C4-2B (cell line): ENCODE measurements around the gene DENND5A.

Experiments used
- H3K27ac ChIP-seq: fragments of 450-650 bp; 2 replicates; pipeline ENCODE4 v1.5.1; 2017
- CTCF ChIP-seq: fragments of 450-650 bp; conservative IDR thresholded peaks from 2 replicates; pipeline ENCODE4 v1.5.1; 2017; ENCODE audit warnings: mild to moderate bottlenecking
- ZFX ChIP-seq: fragments of 450-650 bp; IDR thresholded peaks from 2 replicates; pipeline ENCODE4 v1.6.1; 2017

The DENND5A gene

DNA sequence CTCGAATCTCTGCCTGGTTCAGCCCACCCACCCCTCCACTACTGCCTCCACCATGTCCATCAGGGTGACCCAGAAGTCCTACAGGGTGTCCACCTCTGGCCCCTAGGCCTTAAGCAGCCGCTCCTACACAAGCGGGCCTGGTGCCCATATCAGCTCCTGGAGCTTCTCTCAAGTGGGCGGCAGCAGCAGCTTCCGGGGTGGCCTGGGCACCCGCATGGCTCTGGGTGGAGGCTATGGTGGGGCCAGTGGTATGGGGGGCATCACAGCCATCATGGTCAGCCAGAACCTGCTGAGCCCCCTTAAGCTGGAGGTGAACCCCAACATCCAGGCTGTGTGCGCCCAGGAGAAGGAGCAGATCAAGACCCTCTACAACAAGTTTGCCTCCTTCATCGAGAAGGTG lies 170.7 kb downstream of the DENND5A start:
- TF ChIP-seq ZFX (no peak), CTCF (no peak)
- H3K27ac ChIP-seq: no peak overlapping the region

DNA sequence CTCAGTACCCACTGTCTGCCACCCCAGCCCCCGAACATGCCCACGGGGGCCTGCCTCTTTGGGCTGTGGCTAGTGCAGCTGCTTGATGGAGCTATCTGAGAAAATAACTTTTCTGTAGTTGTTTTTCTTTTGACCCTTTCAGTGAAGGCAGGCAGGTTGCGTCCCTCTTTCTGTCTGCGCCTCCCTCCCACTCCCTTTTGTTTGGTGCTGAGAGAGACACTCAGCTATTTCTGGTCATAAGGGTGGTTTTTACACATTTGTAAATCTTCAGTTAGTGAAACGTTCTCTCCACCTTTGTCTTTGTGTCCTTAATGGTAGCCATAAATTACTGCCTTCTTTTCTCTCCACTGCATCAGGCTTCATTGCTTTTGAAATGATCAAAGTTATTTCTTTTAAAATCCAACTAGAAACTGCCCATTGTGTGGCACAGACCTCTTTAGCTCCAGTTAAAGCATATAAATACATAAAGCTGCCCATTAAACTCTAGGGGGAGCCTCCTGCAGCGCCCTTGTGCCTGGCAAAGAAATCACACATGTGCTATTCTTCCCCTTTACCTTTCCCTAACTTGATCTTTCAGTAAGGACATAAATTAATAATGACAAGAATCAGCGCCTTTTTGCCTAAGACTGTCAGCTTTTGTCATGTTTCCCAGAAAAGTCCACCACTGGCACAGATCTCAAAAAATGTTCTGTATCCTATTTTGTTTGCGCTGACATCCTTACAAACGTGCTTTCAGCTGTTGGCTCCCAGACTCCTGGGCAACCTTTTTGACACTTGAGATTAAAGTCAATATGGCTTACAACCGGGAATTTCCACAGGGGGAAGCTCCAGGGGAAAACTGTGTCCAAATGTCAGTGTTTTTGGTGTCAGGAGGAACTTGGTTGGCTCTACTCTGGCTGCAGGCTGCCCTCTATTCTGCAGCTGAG lies 172.0 kb downstream of the DENND5A start:
- peak; percentile 60 for TF ChIP-seq CTCF
- no peak for TF ChIP-seq ZFX
- H3K27ac ChIP-seq: no peak overlapping the region

GRCh38 chr11:9092072-9092471 lies 173.1 kb downstream of the DENND5A start:
- no peak overlapping the region for H3K27ac ChIP-seq
- TF ChIP-seq CTCF (no peak), ZFX (no peak)

DNA sequence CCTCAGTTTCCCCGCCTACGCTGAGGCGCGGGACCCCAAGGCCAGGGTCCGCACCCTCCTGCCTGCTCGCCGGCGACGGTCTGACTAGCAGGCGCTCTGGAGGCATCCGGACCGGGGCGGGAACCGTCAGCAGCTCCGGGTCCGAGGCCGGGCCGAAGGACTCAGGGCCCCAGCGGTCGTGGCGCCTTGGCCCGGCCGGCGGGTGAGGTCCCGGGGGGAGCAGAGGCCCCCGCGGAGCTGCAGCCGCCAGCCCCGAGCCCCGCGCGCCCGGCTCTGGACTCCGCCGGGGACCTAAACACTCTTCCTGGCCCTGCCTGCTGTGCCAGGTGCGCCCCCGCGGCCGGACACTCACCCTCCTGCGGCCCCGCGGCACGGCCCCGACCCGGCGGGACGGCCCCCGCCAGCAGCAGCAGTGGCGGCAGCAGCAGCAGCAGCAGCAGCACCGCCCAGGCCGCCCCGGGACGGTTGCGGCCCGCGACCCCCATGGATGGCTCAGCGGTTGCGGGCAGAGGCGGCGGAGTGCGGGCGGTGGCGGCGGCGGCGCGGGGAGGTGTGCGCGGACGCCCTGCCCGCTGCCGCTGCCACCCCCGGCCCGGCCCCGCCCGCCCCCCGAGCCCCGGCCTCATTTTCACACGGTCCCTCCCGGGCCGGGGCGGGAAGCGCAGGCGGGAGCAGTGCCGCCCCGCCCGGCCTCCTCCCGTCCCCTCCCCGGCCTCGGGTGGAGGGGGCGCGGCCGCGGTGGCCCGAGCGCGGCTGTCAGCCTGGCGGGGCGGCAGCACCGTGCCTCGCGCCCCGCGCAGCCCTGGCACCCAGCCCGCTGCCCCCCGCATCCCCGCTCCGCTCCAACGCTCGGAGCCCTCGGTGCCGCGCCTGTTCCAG lies 173.9 kb downstream of the DENND5A start, which contains the start of gene SCUBE2:
Gene SCUBE2 (minus strand): TSS at position 556 of the 879 bp plus-strand sequence. CDS start 71 bp downstream, at position 485.
- no peak within 1 kb of the TSS for H3K27ac ChIP-seq
- TF ChIP-seq ZFX (no peak), CTCF (no peak)

GRCh38 chr11:9090488-9091043 lies 174.6 kb downstream of the DENND5A start:
- TF ChIP-seq ZFX: no peak
- TF ChIP-seq CTCF: no peak
- H3K27ac ChIP-seq: no peak overlapping the region

GRCh38 chr11:9089636-9090035 lies 175.5 kb downstream of the DENND5A start:
- H3K27ac ChIP-seq: peak overlapping the region; percentile 76
- TF ChIP-seq CTCF: no peak
- no peak for TF ChIP-seq ZFX
